B cell (primary cell): ENCODE results near the gene EFL1. TPM values are rescaled to one million over a fixed set of nuclear protein-coding genes. Genes with fewer than 3 reads are reported as not detected.
"Not testable (repeated sequence)": the region's sequence is repeated elsewhere in the genome, so short reads cannot be mapped to it uniquely, and the experiment has no call there.

Experiments used
- ATAC-seq: fragments of 200-7000 bp; cut with Tn5 transposase; one replicate; pipeline ENCODE4 v1.10.0; 2021; ENCODE audit warnings: low read depth, mild to moderate bottlenecking, moderate number of reproducible peaks, moderate library complexity
- CTCF ChIA-PET: fragments of 350-600 bp; sonication (Branson Sonifier 250); formaldehyde crosslinking; loops from one replicate; lab custom pipeline; 2021; ENCODE audit warnings: antibody characterized with exemption, inconsistent platforms; lab: Charles Lee
- POLR2A ChIA-PET: fragments of 350-600 bp; sonication (Branson Sonifier 250); formaldehyde crosslinking; loops from one replicate; lab custom pipeline; 2021; ENCODE audit warnings: antibody characterized with exemption; lab: Charles Lee
- DNase-seq: peaks from one replicate; pipeline ENCODE4 v3.0.0; 2013
- H2AFZ ChIP-seq: 2 replicates; pipeline ENCODE4 v1.6.1; 2012; ENCODE audit warnings: mild to moderate bottlenecking, low read depth, low read length; ENCODE audit not compliant: insufficient read depth, poor library complexity, severe bottlenecking
- H3K27ac ChIP-seq, 2 donors: 1 replicate in 1 of 2; 2 replicates in 1 of 2; pipeline ENCODE4 v1.5.1; 2012 to 2013; ENCODE audit warnings: low read length in 2 of 2, mild to moderate bottlenecking in 2 of 2, moderate library complexity in 1 of 2
- H3K27me3 ChIP-seq, 4 experiments: fragments of 200-600 bp in 1 of 4; sonication (generic) in 1 of 4; replicated peaks in 1 of 4; 1 replicate in 2 of 4; 2 replicates in 2 of 4; pipeline versions ENCODE4 v1.6.1 to v1.7.0; 2013 to 2016; ENCODE audit warnings: low read length in 3 of 4, mild to moderate bottlenecking in 2 of 4, mixed read lengths in 1 of 4, moderate library complexity in 1 of 4; ENCODE audit not compliant: insufficient read depth in 4 of 4, control insufficient read depth in 3 of 4; ENCODE audit errors: control extremely low read depth in 1 of 4
- H3K36me3 ChIP-seq, 2 experiments: replicated peaks in 1 of 2; 1 replicate in 1 of 2; 2 replicates in 1 of 2; pipeline versions ENCODE4 v1.6.1 to v1.7.1; 2013; ENCODE audit warnings: low read length in 1 of 2; ENCODE audit not compliant: insufficient read depth in 2 of 2, control insufficient read depth in 1 of 2; ENCODE audit errors: control extremely low read depth in 1 of 2, extremely low read depth in 1 of 2
- H3K4me1 ChIP-seq, 2 donors: fragments of 200-600 bp in 1 of 2; sonication (generic) in 1 of 2; 1 replicate in 1 of 2; 2 replicates in 1 of 2; pipeline versions ENCODE4 v1.5.1 to v1.6.1; 2013 to 2017; ENCODE audit warnings: low read length in 2 of 2; ENCODE audit not compliant: control insufficient read depth in 2 of 2, insufficient read depth in 2 of 2
- H3K4me2 ChIP-seq: replicated peaks from 2 replicates; pipeline ENCODE3; 2012; ENCODE audit warnings: mild to moderate bottlenecking, low read depth, low read length; ENCODE audit not compliant: poor library complexity, severe bottlenecking
- H3K4me3 ChIP-seq, 5 experiments: fragments of 200-600 bp in 1 of 5; sonication (generic) in 1 of 5; 1 replicate in 3 of 5; 2 replicates in 2 of 5; pipeline versions ENCODE4 v1.5.1 to v1.7.0; 2011 to 2016; ENCODE audit warnings: low read length in 4 of 5, mild to moderate bottlenecking in 4 of 5, low read depth in 2 of 5, control low read depth in 1 of 5, moderate library complexity in 1 of 5; ENCODE audit not compliant: insufficient read depth in 1 of 5; ENCODE audit errors: control extremely low read depth in 1 of 5, extremely low read depth in 1 of 5
- H3K79me2 ChIP-seq: fragments of 200-600 bp; sonication (generic); one replicate; pipeline ENCODE4 v1.6.0; 2016; ENCODE audit warnings: low read length; ENCODE audit not compliant: control insufficient read depth, insufficient read depth
- H3K9ac ChIP-seq: fragments of 200-600 bp; sonication (generic); 2 replicates; pipeline ENCODE4 v1.6.1; 2017; ENCODE audit warnings: mild to moderate bottlenecking, low read length, moderate library complexity
- H3K9me3 ChIP-seq, 3 donors: one replicate each; pipeline versions ENCODE4 v1.6.1 to v1.7.1; 2013; ENCODE audit warnings: low read length in 2 of 3; ENCODE audit not compliant: control insufficient read depth in 2 of 3, insufficient read depth in 1 of 3; ENCODE audit errors: control extremely low read depth in 1 of 3
- H4K20me1 ChIP-seq: 2 replicates; pipeline ENCODE4 v1.6.0; 2012; ENCODE audit warnings: mild to moderate bottlenecking, low read length; ENCODE audit not compliant: insufficient read depth, control insufficient read depth, poor library complexity, severe bottlenecking
- H3K27ac Mint-ChIP-seq: one replicate; pipeline ENCODE4 v1.8.0; 2021; ENCODE audit warnings: mixed read lengths
- H3K27me3 Mint-ChIP-seq: one replicate; pipeline ENCODE4 v1.8.0; 2021; ENCODE audit warnings: mixed read lengths
- H3K4me1 Mint-ChIP-seq: one replicate; pipeline ENCODE4 v1.8.0; 2021; ENCODE audit warnings: mixed read lengths
- H3K4me3 Mint-ChIP-seq: one replicate; pipeline ENCODE4 v1.8.0; 2021; ENCODE audit warnings: mixed read lengths
- H3K9me3 Mint-ChIP-seq: one replicate; pipeline ENCODE4 v1.8.0; 2022; ENCODE audit warnings: mixed read lengths; ENCODE audit not compliant: insufficient read depth
- CTCF ChIP-seq: fragments of 200-600 bp; IDR thresholded peaks from one replicate; pipeline ENCODE4 v1.8.0; 2022; ENCODE audit warnings: antibody characterized with exemption, mild to moderate bottlenecking
- EZH2 ChIP-seq: IDR thresholded peaks from 2 replicates; pipeline ENCODE4 v1.6.1; 2012; ENCODE audit warnings: borderline replicate concordance, low read depth, mild to moderate bottlenecking, moderate library complexity, low read length; ENCODE audit not compliant: insufficient read depth, poor library complexity, severe bottlenecking
- WGBS: methylation state at CpG from one replicate; pipeline ENCODE4 v1.1.5; 2013; ENCODE audit warnings: missing lambda C conversion rate; ENCODE audit not compliant: insufficient coverage; 5-methylcytosine and 5-hydroxymethylcytosine counted together
- intact Hi-C: fragments of 100-400 bp; cut with micrococcal nuclease; formaldehyde crosslinking; loops from one replicate; pipeline ENCODE4 v1.10.0; 2022
- polyA plus RNA-seq: library from polyadenylated mRNA; depleted of rRNA; stranded (reverse); fragments of >200 nt; gene quantifications from 2 replicates; pipeline ENCODE4 v1.2.3, GENCODE V29; 2012
- total RNA-seq, 2 donors: library from RNA; stranded (reverse); fragments of 120-200 nt in 1 of 2; gene quantifications; 1 replicate in 1 of 2; 2 replicates in 1 of 2; pipeline versions ENCODE4 v1.2.3 to v1.2.4, GENCODE V29; 2013 to 2022

Gene EFL1
- total and polyA plus RNA-seq, 2 donors (not counting 1 experiment from before 2014, with no cell fraction given): 8.2 to 25.8 TPM

- POLR2A ChIA-PET: no interaction called here
- Histone ChIP-seq H3K79me2 (no peaks in the 10 kb centered on the region), H3K27ac (no peak overlapping the region), H3K36me3 (no peaks in the 10 kb centered on the region), H3K9ac (no peak overlapping the region), H3K4me2 (no peak overlapping the region), H3K4me3 (no peak overlapping the region), H3K9me3 (peaks cover 0 to 5% (median 0%) of the 10 kb centered on the region in 3 donors), H4K20me1 (no peaks in the 10 kb centered on the region), H3K27me3 (no peaks in the 10 kb centered on the region), H3K4me1 (peaks cover 0 to 5% of the 10 kb centered on the region in 2 donors), H2AFZ (no peak overlapping the region)
- Mint-ChIP-seq H3K4me3 (no peak overlapping the region), H3K4me1 (peaks cover 2% of the 10 kb centered on the region), H3K27ac (no peak overlapping the region), H3K9me3 (peaks cover 5% of the 10 kb centered on the region), H3K27me3 (no peaks in the 10 kb centered on the region)
- TF ChIP-seq CTCF: no peak
- TF ChIP-seq EZH2: no peak
- WGBS: 93% methylated on average over 11 of the region's 11 CpGs
- intact Hi-C loops: no loop called here
- DNase-seq (no peak), ATAC-seq (no peak)
- CTCF ChIA-PET: no interaction called here
These were observed 31.6 kb upstream of the EFL1 start for GRCh38 chr15:82294061-82294690.

- TF ChIP-seq CTCF (no peak), EZH2 (no peak)
- H3K27me3 ChIP-seq: no peaks in the 10 kb centered on the region
- no peak overlapping the region for H3K9ac ChIP-seq
- peaks cover 3% of the 10 kb centered on the region in 2 donors for H3K4me1 ChIP-seq
- Mint-ChIP-seq H3K4me1 (peaks cover 5% of the 10 kb centered on the region), H3K27me3 (no peaks in the 10 kb centered on the region), H3K27ac (no peak overlapping the region), H3K4me3 (no peak overlapping the region), H3K9me3 (peaks cover 5% of the 10 kb centered on the region)
- no peak overlapping the region for H3K27ac ChIP-seq
- CTCF ChIA-PET: no interaction called here
- DNase-seq (no peak), ATAC-seq (no peak)
- no peak overlapping the region for H3K4me3 ChIP-seq
- H3K9me3 ChIP-seq: peaks cover 0 to 7% (median 0%) of the 10 kb centered on the region in 3 donors
- H3K79me2 ChIP-seq: no peaks in the 10 kb centered on the region
- no peak overlapping the region for H2AFZ ChIP-seq
- 88% methylated on average over 4 of the region's 5 CpGs for WGBS
- POLR2A ChIA-PET: no interaction called here
- no peak overlapping the region for H3K4me2 ChIP-seq
- no peaks in the 10 kb centered on the region for H4K20me1 ChIP-seq
- no peaks in the 10 kb centered on the region for H3K36me3 ChIP-seq
- intact Hi-C loops: no loop called here
These were observed 29.7 kb upstream of the EFL1 start for GRCh38 chr15:82292271-82292670.

- H3K4me3 ChIP-seq, ATAC-seq, DNase-seq, H3K27me3 ChIP-seq, H2AFZ ChIP-seq, H3K27ac ChIP-seq, H3K9ac ChIP-seq, H3K27me3 Mint-ChIP-seq, H3K9me3 ChIP-seq, intact Hi-C loops, H3K79me2 ChIP-seq, H3K4me2 ChIP-seq, H3K36me3 ChIP-seq, H3K27ac Mint-ChIP-seq, H4K20me1 ChIP-seq, H3K9me3 Mint-ChIP-seq, POLR2A ChIA-PET, H3K4me3 Mint-ChIP-seq: not testable (repeated sequence)
- CTCF ChIA-PET: interaction anchor here (1.5 kb wide), 1 partner anchor 8 kb away, joined by 3 read pairs; no protein-coding TSS in a partner anchor
- peaks cover 12 to 18% of the 10 kb centered on the region in 2 donors for H3K4me1 ChIP-seq
- H3K4me1 Mint-ChIP-seq: peaks cover 15% of the 10 kb centered on the region
- WGBS: no CpG with 5 or more reads among the region's 2 CpGs
These were observed 25.7 kb upstream of the EFL1 start for GRCh38 chr15:82288202-82288601.
